Measurements from ENCODE around the gene RPN1. TPM values are rescaled to one million over a fixed set of nuclear protein-coding genes. Genes with fewer than 3 reads are reported as not detected.
"Not testable (repeated sequence)": the region's sequence is repeated elsewhere in the genome, so short reads cannot be mapped to it uniquely, and the experiment has no call there.

RPN1 gene
- total and polyA plus RNA-seq, 4 experiments from 2014 or later: 121 to 320 (median 188) TPM

DNA sequence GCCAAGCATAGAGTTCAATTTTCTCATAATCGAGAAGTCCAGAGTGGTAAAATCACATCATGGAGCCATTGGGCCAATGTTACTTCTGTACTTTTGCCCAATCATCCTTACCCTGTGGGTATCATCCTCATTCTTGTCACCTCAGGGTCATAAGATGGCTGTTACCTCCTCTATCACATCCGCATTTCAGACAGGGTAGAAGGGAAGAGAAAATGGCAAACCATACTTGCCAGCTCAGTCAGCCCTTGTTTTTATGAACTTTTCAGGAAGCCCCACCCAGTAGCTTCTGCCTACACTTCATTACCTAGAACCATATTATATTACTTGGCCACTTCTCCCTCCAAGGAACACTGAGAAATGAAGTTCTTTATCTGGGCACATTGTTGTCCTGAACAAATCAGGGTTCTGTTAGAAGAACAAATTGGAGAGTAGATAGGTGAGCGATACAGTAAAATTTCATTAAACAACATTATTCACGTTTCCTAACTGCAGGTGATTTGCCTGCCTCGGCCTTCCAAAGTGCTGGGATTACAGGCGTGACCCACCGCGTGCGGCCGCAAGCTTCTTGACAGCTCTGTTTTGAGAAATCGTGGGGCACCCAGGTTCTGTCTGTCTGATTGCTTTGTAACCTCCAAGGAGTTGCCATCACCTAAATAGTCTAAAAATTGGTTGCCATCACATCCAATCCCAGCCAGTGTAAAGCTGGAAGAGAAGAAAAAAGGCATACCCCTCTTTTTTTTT is 34.5 kb upstream of the RPN1 start:
- CTCF ChIA-PET (ENCODE audit: partially characterized antibody): interaction anchor here (0.6 to 1.6 kb wide), 5 partner anchors 64 to 162 kb away, joined by 3 to 6 read pairs (median 4); no protein-coding TSS in a partner anchor
- H3K4me3 ChIP-seq (ENCODE audit: low read length in 2 of 2): no peak overlapping the region
- Mint-ChIP-seq H3K27ac (peak overlapping the region in 3 of 7 donors; percentile 21 to 49 (median 29)), H3K4me1 (peaks cover 13 to 25% (median 17%) of the 10 kb centered on the region in 4 donors), H3K4me3 (peak overlapping the region in 2 of 8 donors; percentile 8 to 15), H3K9me3 (peaks cover 0 to 2% (median 0%) of the 10 kb centered on the region in 8 donors), H3K27me3 (no peaks in the 10 kb centered on the region), H3K36me3 (peaks cover 0 to 4% of the 10 kb centered on the region in 2 donors)
- no peak for DNase-seq
- H3K27ac ChIP-seq (ENCODE audit: low read depth, low read length): no peak overlapping the region
- H3K27me3 ChIP-seq (ENCODE audit: insufficient read depth, low read length): no peaks in the 10 kb centered on the region
- POLR2A ChIA-PET (ENCODE audit: partially characterized antibody): interaction anchor here (0.6 to 1.3 kb wide), 2 partner anchors 37 to 119 kb away, joined by 3 read pairs; no protein-coding TSS in a partner anchor
- intact Hi-C loops (cut with micrococcal nuclease): no loop called here
- H3K36me3 ChIP-seq (ENCODE audit: insufficient read depth, low read length): no peaks in the 10 kb centered on the region
- H3K4me1 ChIP-seq (ENCODE audit: insufficient read depth, low read length): peaks cover 22% of the 10 kb centered on the region
- H3K9me3 ChIP-seq (ENCODE audit: control insufficient read depth in 1 of 2, low read length in 2 of 2): no peaks in the 10 kb centered on the region

DNA sequence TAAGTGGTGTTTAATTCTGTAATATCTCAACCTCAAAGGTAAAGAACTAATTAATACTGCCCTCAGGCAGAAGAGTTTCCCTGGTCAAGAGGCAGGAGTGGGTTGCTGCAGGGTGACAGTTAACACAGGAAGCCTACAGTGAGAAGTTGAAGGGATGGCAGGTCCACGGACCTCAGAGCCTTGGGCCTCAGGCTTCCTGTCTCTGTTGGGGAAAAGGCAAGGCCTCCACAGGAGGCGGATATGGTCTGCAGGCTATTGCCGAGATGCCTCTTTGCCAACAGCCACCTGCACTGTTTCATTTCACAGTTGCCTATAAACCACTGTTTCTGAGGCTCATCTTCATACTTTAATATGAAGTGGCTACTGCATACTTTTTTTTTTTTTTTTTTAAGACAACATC is 33.3 kb upstream of the RPN1 start:
- H3K4me1 Mint-ChIP-seq: peaks cover 14 to 34% (median 19%) of the 10 kb centered on the region in 4 donors

DNA sequence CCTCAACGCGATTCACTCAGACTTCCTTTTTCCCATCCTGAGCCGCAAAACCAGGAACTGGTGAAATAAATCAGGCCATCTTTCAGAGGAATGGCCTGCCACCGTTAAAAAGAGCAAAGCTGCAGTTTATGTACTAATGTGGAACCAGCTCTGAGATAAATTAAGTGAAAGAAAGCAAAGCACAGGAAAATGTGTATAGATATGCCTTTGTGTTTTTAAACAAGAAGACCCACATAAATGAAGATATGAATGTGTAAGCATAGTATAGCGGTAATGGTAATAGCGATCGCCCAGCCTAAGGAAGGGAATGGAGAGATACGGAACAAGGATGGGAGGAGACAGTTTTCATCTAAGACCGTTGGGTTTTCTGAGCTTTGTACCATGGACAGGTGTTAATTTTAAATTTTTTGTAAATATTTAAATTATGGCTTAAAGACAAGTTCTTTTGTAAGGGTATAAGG is 30.8 kb upstream of the RPN1 start:
- DNase-seq: no peak
- POLR2A ChIA-PET (ENCODE audit: partially characterized antibody): interaction anchor here (0.6 to 4.0 kb wide), 35 partner anchors 8 to 759 kb away, joined by 3 to 78 read pairs (median 6); partner anchors contain the start of genes ACAD9, IFT122, MBD4 and RAB43
- Histone ChIP-seq H3K4me1 (ENCODE audit: insufficient read depth, low read length) (peaks cover 27% of the 10 kb centered on the region), H3K36me3 (ENCODE audit: insufficient read depth, low read length) (no peaks in the 10 kb centered on the region), H3K4me3 (ENCODE audit: low read length in 2 of 2) (peak overlapping the region; percentile 76 to 85), H3K27ac (ENCODE audit: low read depth, low read length) (peak overlapping the region; percentile 89), H3K9me3 (ENCODE audit: control insufficient read depth in 1 of 2, low read length in 2 of 2) (no peaks in the 10 kb centered on the region), H3K27me3 (ENCODE audit: insufficient read depth, low read length) (no peaks in the 10 kb centered on the region)
- Mint-ChIP-seq H3K4me1 (peaks cover 14 to 35% (median 19%) of the 10 kb centered on the region in 4 donors), H3K9me3 (no peaks in the 10 kb centered on the region), H3K27ac (peak overlapping the region; percentile 95 to 99 (median 99)), H3K36me3 (peaks cover 0 to 4% of the 10 kb centered on the region in 2 donors), H3K27me3 (no peaks in the 10 kb centered on the region), H3K4me3 (peak overlapping the region; percentile 87 to 98 (median 96))
- CTCF ChIA-PET (ENCODE audit: partially characterized antibody): interaction anchor here (0.6 to 4.3 kb wide), 33 partner anchors 8 to 439 kb away, joined by 3 to 186 read pairs (median 9); partner anchors contain the start of genes ACAD9, RAB7A and RPN1
- intact Hi-C loops (cut with micrococcal nuclease): loop anchor here (1.0 to 2.0 kb wide), 5 partner anchors 17 to 241 kb away; partner anchors contain the start of genes ACAD9 and RAB7A

More for the DNA sequence above, 33.3 kb upstream of the RPN1 start:
- Histone ChIP-seq H3K4me1 (ENCODE audit: insufficient read depth, low read length) (peaks cover 27% of the 10 kb centered on the region), H3K36me3 (ENCODE audit: insufficient read depth, low read length) (no peaks in the 10 kb centered on the region), H3K9me3 (ENCODE audit: control insufficient read depth in 1 of 2, low read length in 2 of 2) (no peaks in the 10 kb centered on the region), H3K27me3 (ENCODE audit: insufficient read depth, low read length) (no peaks in the 10 kb centered on the region), H3K4me3 (ENCODE audit: low read length in 2 of 2) (no peak overlapping the region), H3K27ac (ENCODE audit: low read depth, low read length) (no peak overlapping the region)
- H3K27me3 Mint-ChIP-seq: no peaks in the 10 kb centered on the region
- ChIA-PET CTCF (ENCODE audit: partially characterized antibody) (interaction anchor here (0.7 to 2.0 kb wide), 3 partner anchors 111 to 115 kb away, joined by 3 to 10 read pairs (median 4); no protein-coding TSS in a partner anchor), POLR2A (ENCODE audit: partially characterized antibody) (interaction anchor here (1.2 kb wide), 1 partner anchor 196 kb away, joined by 3 read pairs; no protein-coding TSS in a partner anchor)
- H3K4me3 Mint-ChIP-seq: no peak overlapping the region
- intact Hi-C loops (cut with micrococcal nuclease): no loop called here
- no peak for DNase-seq
- peaks cover 0 to 2% (median 0%) of the 10 kb centered on the region in 8 donors for H3K9me3 Mint-ChIP-seq
- H3K27ac Mint-ChIP-seq: peak overlapping the region in 4 of 7 donors; percentile 9 to 68 (median 44)
- H3K36me3 Mint-ChIP-seq: peaks cover 0 to 4% of the 10 kb centered on the region in 2 donors

DNA sequence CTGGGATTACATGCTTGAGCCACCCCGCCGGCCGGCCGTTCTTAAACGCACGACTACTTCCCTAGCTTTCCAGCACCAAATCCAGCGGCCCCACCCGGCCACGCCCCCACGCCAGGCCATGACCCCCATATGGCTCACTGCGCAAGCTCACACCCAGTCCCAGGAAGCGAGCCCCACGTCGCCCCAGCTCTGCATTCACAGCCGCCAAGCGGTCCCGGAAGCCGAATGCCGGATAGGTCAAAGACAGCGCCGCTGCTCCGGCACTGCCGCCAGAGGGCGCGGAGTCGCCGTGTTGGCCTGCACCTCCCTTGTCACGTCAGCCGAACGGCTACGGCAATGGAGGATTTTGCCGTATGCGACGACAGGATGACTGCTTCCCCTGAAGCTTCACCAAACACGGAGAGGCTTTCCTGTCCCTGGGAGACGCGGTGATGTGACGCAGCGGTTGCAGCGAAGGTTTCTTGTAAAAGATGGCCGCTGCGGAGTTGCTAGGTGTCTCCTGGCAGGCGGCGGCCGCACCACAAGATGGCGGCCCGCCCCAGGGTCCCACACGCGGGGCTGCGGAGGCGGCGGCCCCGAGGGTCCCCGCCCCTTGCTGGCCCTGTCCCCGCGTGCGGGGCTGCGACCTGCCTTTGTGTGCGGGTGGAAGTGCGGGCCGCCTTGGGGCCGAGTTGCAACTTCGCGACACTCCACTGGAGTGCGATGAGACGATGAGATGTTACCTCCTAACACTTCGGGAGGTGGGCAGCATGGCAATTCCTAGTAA is 30.2 kb upstream of the RPN1 start:
- Histone ChIP-seq H3K4me3 (ENCODE audit: low read length in 2 of 2) (peak overlapping the region; percentile 76 to 85), H3K4me1 (ENCODE audit: insufficient read depth, low read length) (peaks cover 27% of the 10 kb centered on the region), H3K9me3 (ENCODE audit: control insufficient read depth in 1 of 2, low read length in 2 of 2) (no peaks in the 10 kb centered on the region), H3K27ac (ENCODE audit: low read depth, low read length) (peak overlapping the region; percentile 89), H3K27me3 (ENCODE audit: insufficient read depth, low read length) (no peaks in the 10 kb centered on the region), H3K36me3 (ENCODE audit: insufficient read depth, low read length) (no peaks in the 10 kb centered on the region)
- ChIA-PET POLR2A (ENCODE audit: partially characterized antibody) (interaction anchor here (0.5 to 4.0 kb wide), 50 partner anchors 9 to 1213 kb away, joined by 3 to 78 read pairs (median 4); partner anchors contain the start of genes ACAD9, IFT122, MBD4 and RAB43), CTCF (ENCODE audit: partially characterized antibody) (interaction anchor here (0.6 to 4.3 kb wide), 56 partner anchors 9 to 562 kb away, joined by 3 to 186 read pairs (median 5); partner anchors contain the start of genes ACAD9, RAB43, RAB7A and RPN1)
- intact Hi-C loops (cut with micrococcal nuclease): loop anchor here (1.0 to 2.0 kb wide), 10 partner anchors 18 to 242 kb away; partner anchors contain the start of genes ACAD9, RAB7A and RPN1
- Mint-ChIP-seq H3K27ac (peak overlapping the region; percentile 95 to 99 (median 99)), H3K4me1 (peaks cover 15 to 36% (median 19%) of the 10 kb centered on the region in 4 donors), H3K4me3 (peak overlapping the region; percentile 87 to 98 (median 97)), H3K27me3 (no peaks in the 10 kb centered on the region), H3K9me3 (no peaks in the 10 kb centered on the region), H3K36me3 (peaks cover 0 to 4% of the 10 kb centered on the region in 2 donors)
- peak; percentile 96 to 97 (median 97) for DNase-seq

DNA sequence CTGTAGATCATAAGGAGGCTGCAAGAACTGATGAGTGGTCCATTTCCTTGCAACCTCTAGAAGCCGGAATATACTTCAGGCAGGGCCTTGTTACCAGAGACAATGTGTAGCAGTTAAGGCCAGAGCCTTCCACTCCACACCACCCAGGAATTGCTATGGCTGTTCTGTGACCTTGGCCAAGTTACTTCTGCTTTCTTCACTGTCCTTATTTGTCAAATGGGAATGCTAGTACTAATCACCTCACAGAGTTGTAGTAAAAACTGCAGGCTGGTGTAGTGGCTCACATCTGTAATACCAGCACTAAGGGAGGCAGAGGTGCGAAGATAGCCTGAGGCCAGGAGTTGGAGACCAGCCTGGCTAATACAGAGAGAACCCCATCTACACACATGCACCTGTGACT is 28.7 kb upstream of the RPN1 start:
- peaks cover 10 to 40% (median 18%) of the 10 kb centered on the region in 4 donors for H3K4me1 Mint-ChIP-seq

DNA sequence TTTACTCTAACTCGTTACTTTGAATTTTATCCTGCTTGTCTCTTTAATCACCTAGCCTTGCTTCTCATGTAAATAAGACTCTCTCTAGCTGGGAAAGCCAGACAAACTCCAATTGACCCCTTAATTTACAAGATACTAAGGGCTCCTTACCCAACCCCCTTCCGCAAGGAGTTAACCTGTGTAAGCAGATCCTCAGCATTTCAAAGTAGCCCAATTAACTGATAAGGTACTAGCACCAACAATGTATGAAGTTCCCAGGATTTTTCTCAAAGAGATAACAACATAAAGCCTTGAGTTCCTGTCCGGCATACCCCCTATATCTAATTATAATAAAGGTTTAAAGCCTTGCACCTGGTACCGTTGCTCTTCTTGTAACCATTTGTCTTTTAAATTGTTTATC is 25.2 kb upstream of the RPN1 start:
- H3K4me1 ChIP-seq (ENCODE audit: insufficient read depth, low read length): peaks cover 19% of the 10 kb centered on the region
- intact Hi-C loops (cut with micrococcal nuclease); H3K36me3 ChIP-seq (ENCODE audit: insufficient read depth, low read length); H3K4me3 ChIP-seq (ENCODE audit: low read length in 2 of 2); DNase-seq; H3K27me3 Mint-ChIP-seq; H3K27me3 ChIP-seq (ENCODE audit: insufficient read depth, low read length); H3K27ac ChIP-seq (ENCODE audit: low read depth, low read length); H3K4me3 Mint-ChIP-seq; H3K36me3 Mint-ChIP-seq; H3K9me3 ChIP-seq (ENCODE audit: control insufficient read depth in 1 of 2, low read length in 2 of 2); H3K9me3 Mint-ChIP-seq: not testable (repeated sequence)
- ChIA-PET POLR2A (ENCODE audit: partially characterized antibody) (interaction anchor here (1.0 kb wide), 1 partner anchor 636 kb away, joined by 5 read pairs; no protein-coding TSS in a partner anchor), CTCF (ENCODE audit: partially characterized antibody) (interaction anchor here (1.0 to 1.3 kb wide), 3 partner anchors 9 to 170 kb away, joined by 3 to 4 read pairs (median 3); no protein-coding TSS in a partner anchor)
- peak overlapping the region in 1 of 7 donors; percentile 36 for H3K27ac Mint-ChIP-seq
- H3K4me1 Mint-ChIP-seq: peaks cover 4 to 28% (median 13%) of the 10 kb centered on the region in 4 donors

More for the DNA sequence above, 28.7 kb upstream of the RPN1 start:
- Histone ChIP-seq H3K36me3 (ENCODE audit: insufficient read depth, low read length) (no peaks in the 10 kb centered on the region), H3K4me1 (ENCODE audit: insufficient read depth, low read length) (peaks cover 29% of the 10 kb centered on the region), H3K9me3 (ENCODE audit: control insufficient read depth in 1 of 2, low read length in 2 of 2) (no peaks in the 10 kb centered on the region), H3K27ac (ENCODE audit: low read depth, low read length) (no peak overlapping the region), H3K4me3 (ENCODE audit: low read length in 2 of 2) (no peak overlapping the region), H3K27me3 (ENCODE audit: insufficient read depth, low read length) (no peaks in the 10 kb centered on the region)
- H3K36me3 Mint-ChIP-seq: peaks cover 0 to 4% of the 10 kb centered on the region in 2 donors
- H3K27ac Mint-ChIP-seq: peak overlapping the region; percentile 21 to 99 (median 56)
- CTCF ChIA-PET (ENCODE audit: partially characterized antibody): interaction anchor here (1.5 to 4.3 kb wide), 9 partner anchors 25 to 245 kb away, joined by 7 to 186 read pairs (median 26); partner anchors contain the start of gene RAB7A
- H3K4me3 Mint-ChIP-seq: peak overlapping the region in 6 of 8 donors; percentile 49 to 98 (median 96)
- H3K27me3 Mint-ChIP-seq: no peaks in the 10 kb centered on the region
- no peaks in the 10 kb centered on the region for H3K9me3 Mint-ChIP-seq
- POLR2A ChIA-PET (ENCODE audit: partially characterized antibody): interaction anchor here (2.3 to 3.2 kb wide), 5 partner anchors 25 to 112 kb away, joined by 25 to 63 read pairs (median 28); no protein-coding TSS in a partner anchor
- intact Hi-C loops (cut with micrococcal nuclease): no loop called here
- no peak for DNase-seq

All from CD4-positive, alpha-beta memory T cell (primary cell).